ENCODE measurements around the gene PTPRN2. TPM values are rescaled to one million over a fixed set of nuclear protein-coding genes. Genes with fewer than 3 reads are reported as not detected.

The PTPRN2 gene
- total RNA-seq, 2 donors from 2014 or later = 0.72 to 0.79 TPM

DNA sequence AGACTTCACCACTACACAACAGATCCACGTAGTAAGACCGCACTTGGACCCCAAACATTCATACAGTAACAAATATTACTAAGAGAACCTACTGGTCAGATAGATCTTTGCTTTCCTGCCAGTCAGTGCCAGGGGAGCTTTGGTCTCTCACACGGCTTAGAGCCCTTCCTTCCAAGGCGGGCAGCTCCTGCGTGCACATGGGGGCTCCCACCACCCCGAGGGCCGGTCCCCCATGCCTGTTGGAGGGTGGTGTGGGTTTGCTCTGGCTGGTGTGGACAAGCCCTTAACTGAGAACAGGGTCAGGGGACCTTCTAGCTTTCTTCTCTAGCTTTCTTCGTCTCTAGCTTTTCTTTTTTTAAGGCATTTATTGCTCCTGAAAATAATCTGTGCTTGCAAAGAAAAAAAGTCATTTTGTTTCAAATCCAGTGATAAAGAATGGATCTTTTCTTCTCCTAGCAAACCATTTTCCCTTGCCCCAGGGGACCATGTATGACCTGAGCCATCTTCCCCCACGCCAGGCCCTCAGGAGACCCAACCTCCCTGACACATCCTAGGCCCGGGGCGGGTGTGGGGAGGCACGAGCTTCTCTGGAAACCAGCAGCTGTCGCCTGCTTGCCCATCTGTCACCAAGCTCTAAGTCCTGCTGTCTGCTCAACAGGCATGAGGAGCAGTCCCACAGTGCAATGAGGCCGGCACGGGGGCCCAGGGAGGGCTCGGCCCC is 591.1 kb downstream of the PTPRN2 start:
- ATAC-seq (replicated peaks in 1 of 2) = no peak

DNA sequence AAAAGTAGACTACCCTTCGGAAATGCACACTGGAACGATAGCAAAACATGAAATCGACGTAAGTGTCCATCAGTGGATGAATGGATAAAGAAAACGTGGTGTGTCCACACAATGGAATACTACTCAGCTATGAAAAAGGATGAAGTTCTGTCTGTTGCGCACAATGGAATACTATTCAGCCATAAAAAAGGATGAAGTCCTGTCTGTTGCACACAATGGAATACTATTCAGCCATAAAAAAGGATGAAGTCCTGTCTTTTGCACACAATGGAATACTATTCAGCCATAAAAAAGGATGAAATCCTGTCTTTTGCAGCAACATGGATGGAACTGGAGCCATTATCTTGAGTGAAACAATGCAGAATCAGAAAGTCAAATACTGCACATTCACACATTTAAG is 591.8 kb downstream of the PTPRN2 start:
- H3K27ac Mint-ChIP-seq = no peak overlapping the region
- H3K9me3 Mint-ChIP-seq = no peaks in the 10 kb centered on the region
- DNase-seq = no peak
- H3K4me1 Mint-ChIP-seq (ENCODE audit: low read depth) = no peaks in the 10 kb centered on the region
- ATAC-seq (replicated peaks in 1 of 2) = no peak
- no peaks in the 10 kb centered on the region for H3K27me3 Mint-ChIP-seq (ENCODE audit: low read depth)
- H3K36me3 Mint-ChIP-seq (ENCODE audit: insufficient read depth in 2 of 2) = no peaks in the 10 kb centered on the region
- H3K4me3 Mint-ChIP-seq = no peak overlapping the region

More for the DNA sequence above, 591.1 kb downstream of the PTPRN2 start:
- Mint-ChIP-seq H3K27ac (no peak overlapping the region), H3K36me3 (ENCODE audit: insufficient read depth in 2 of 2) (no peaks in the 10 kb centered on the region), H3K27me3 (ENCODE audit: low read depth) (no peaks in the 10 kb centered on the region), H3K9me3 (no peaks in the 10 kb centered on the region), H3K4me3 (no peak overlapping the region), H3K4me1 (ENCODE audit: low read depth) (no peaks in the 10 kb centered on the region)
- no peak for DNase-seq

DNA sequence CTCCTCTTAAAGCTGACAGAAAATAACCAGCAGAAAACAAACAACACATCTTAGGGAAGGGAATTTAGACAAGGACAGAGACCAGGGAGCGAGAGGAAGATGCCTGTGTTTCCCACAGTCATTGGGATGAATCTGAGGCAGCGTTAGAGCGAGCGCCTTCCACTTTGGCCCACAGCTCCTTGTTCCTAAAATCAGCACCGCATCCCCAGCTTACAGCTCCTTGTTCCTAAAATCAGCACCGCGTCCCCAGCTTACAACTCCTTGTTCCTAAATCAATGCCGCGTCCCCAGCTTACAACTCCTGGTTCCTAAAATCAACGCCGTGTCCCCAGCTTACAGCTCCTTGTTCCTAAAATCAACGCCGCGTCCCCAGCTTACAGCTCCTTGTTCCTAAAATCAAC is 593.3 kb downstream of the PTPRN2 start:
- no peaks in the 10 kb centered on the region for H3K4me1 Mint-ChIP-seq (ENCODE audit: low read depth)

DNA sequence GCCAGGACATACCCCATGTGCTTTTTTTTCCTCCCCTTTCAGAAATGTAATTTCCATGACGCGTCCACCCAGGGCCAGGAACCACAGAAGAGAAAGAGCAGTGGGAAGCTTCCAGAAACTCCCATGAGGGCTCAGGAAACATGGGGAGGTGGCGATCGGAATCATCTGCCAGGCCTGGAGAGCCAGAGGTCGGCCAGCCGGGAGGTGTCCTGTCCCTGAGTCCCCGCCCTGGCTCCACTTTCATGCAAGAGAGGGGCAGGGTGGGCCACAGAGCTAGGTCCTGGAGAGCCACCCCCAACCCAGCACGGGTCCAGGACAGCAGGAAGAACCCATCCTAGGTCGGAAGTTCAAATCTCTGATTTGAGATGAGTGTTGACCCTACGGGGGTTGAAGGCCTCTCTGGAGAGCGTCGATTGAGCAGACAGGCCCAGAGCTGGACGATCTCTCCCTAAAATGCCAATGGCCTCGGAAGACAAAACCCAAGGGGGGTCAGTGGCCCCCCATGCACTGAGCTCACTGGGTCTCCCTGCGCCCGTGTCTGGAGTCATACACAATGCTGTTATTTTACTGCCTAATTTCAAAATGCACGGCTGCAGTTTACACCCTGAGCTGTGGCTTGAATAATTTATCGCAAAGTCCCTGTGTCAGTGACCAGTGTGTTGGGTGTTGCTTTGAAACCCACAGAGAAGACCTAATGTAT is 594.1 kb downstream of the PTPRN2 start:
- DNase-seq (no peak), ATAC-seq (replicated peaks in 1 of 2) (no peak)
- Mint-ChIP-seq H3K9me3 (no peaks in the 10 kb centered on the region), H3K4me3 (no peak overlapping the region), H3K27ac (no peak overlapping the region), H3K36me3 (ENCODE audit: insufficient read depth in 2 of 2) (no peaks in the 10 kb centered on the region), H3K4me1 (ENCODE audit: low read depth) (no peaks in the 10 kb centered on the region), H3K27me3 (ENCODE audit: low read depth) (no peaks in the 10 kb centered on the region)

More for the DNA sequence above, 593.3 kb downstream of the PTPRN2 start:
- no peak for DNase-seq
- no peak overlapping the region for H3K4me3 Mint-ChIP-seq
- no peak overlapping the region for H3K27ac Mint-ChIP-seq
- no peak for ATAC-seq (replicated peaks in 1 of 2)
- H3K36me3 Mint-ChIP-seq (ENCODE audit: insufficient read depth in 2 of 2) = no peaks in the 10 kb centered on the region
- H3K9me3 Mint-ChIP-seq = no peaks in the 10 kb centered on the region
- H3K27me3 Mint-ChIP-seq (ENCODE audit: low read depth) = no peaks in the 10 kb centered on the region

DNA sequence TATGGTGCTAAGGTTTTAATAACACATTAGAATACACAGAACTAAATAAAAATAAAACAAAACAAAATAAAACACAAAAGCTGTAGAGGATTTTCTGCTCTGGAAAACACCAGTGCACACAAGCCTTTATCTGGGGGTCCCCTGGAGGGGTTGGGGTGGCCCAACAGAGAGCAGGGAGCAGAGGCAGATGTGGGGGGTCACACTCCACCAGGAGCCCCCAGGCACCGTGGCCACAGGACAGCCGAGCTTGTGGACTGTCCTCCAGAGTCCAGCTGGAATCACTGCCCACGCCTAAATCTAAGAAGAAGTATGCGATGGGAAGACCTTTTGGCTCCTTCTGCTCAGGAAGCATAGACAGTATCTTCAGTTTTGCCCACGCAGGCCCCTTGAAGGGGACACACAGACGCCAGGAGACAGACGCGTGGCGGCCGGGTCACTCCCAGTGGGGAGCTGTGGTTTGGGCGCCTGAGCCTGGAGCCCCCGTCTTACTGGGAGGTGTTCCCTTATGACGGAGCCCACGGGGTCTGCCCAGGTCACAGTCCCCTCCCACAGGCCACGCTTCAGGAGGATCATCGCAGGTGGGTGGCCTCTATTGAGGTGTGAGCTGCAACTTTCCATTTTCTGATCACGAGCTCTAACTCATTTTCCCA is 595.0 kb downstream of the PTPRN2 start:
- Mint-ChIP-seq H3K27me3 (ENCODE audit: low read depth) (no peaks in the 10 kb centered on the region), H3K9me3 (no peaks in the 10 kb centered on the region), H3K4me3 (no peak overlapping the region), H3K4me1 (ENCODE audit: low read depth) (no peaks in the 10 kb centered on the region), H3K27ac (no peak overlapping the region), H3K36me3 (ENCODE audit: insufficient read depth in 2 of 2) (no peaks in the 10 kb centered on the region)
- DNase-seq = no peak
- no peak for ATAC-seq (replicated peaks in 1 of 2)

DNA sequence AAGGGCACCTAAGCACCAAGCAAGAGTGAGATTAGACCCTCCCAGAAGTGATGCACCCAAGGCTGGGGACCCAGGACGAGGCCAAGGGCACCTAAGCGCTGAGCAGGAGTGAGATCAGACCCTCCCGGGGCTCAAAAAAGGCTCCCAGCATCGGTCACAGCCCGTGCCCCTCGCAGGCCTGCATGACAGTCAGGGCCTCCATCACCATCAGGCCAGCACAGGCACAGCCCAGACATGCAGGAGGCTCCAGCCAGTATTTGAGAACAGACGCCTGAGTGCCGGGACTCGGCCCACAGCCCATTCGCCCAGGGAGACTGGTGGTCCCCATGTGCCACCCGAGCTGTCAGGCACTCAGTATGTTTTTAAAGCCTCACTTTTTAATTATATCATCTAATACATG is 595.9 kb downstream of the PTPRN2 start:
- no peaks in the 10 kb centered on the region for H3K4me1 Mint-ChIP-seq (ENCODE audit: low read depth)
- H3K9me3 Mint-ChIP-seq = no peaks in the 10 kb centered on the region
- H3K27me3 Mint-ChIP-seq (ENCODE audit: low read depth) = no peaks in the 10 kb centered on the region
- no peak overlapping the region for H3K4me3 Mint-ChIP-seq
- ATAC-seq (replicated peaks in 1 of 2) (no peak), DNase-seq (no peak)
- H3K27ac Mint-ChIP-seq = no peak overlapping the region
- H3K36me3 Mint-ChIP-seq (ENCODE audit: insufficient read depth in 2 of 2) = no peaks in the 10 kb centered on the region

DNA sequence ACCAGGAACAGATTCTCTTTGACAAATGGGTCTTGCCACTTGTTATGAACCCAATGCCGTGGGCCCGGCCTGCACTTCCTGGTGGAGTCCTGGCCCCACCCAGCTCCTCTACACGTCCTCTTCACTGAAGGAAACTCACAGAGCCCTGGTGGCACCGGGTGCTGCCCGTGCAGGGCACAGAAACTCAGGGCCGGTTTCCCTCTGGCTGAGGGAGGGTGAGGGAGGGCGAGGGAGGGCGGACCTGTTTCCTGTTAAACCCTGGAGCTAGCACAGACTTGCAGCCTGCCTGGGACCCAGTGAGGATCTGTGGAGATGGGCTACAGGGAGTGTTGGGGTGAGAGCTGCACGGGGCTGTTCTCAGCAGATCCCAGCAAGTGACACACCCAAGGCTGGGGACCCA is 596.3 kb downstream of the PTPRN2 start:
- H3K9me3 Mint-ChIP-seq = no peaks in the 10 kb centered on the region
- H3K36me3 Mint-ChIP-seq (ENCODE audit: insufficient read depth in 2 of 2) = no peaks in the 10 kb centered on the region
- no peaks in the 10 kb centered on the region for H3K4me1 Mint-ChIP-seq (ENCODE audit: low read depth)
- ATAC-seq (replicated peaks in 1 of 2) (no peak), DNase-seq (no peak)
- no peaks in the 10 kb centered on the region for H3K27me3 Mint-ChIP-seq (ENCODE audit: low read depth)
- no peak overlapping the region for H3K4me3 Mint-ChIP-seq
- H3K27ac Mint-ChIP-seq = no peak overlapping the region

DNA sequence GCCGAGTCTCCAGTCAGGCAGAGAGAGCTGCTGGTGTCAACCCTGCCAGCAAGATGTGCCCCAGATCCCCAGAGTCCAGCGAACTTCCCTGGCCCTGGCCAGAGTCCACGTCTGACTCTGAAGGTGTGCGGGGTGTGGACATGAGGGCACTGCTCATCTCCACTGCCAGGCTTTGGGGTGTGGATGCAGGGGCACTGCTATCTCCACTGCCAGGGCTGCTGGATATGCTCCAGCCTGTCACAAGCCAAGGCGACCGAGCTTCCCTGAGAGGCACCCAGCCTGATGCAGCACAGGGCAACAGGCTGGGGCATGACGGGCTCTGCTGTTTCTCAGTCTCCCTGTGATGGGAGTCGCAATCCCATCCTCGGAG is 596.8 kb downstream of the PTPRN2 start:
- ATAC-seq (replicated peaks in 1 of 2) (no peak), DNase-seq (no peak)
- H3K27me3 Mint-ChIP-seq (ENCODE audit: low read depth) = no peaks in the 10 kb centered on the region
- no peaks in the 10 kb centered on the region for H3K9me3 Mint-ChIP-seq
- H3K36me3 Mint-ChIP-seq (ENCODE audit: insufficient read depth in 2 of 2) = no peaks in the 10 kb centered on the region
- H3K4me3 Mint-ChIP-seq = no peak overlapping the region
- no peak overlapping the region for H3K27ac Mint-ChIP-seq
- no peaks in the 10 kb centered on the region for H3K4me1 Mint-ChIP-seq (ENCODE audit: low read depth)

DNA sequence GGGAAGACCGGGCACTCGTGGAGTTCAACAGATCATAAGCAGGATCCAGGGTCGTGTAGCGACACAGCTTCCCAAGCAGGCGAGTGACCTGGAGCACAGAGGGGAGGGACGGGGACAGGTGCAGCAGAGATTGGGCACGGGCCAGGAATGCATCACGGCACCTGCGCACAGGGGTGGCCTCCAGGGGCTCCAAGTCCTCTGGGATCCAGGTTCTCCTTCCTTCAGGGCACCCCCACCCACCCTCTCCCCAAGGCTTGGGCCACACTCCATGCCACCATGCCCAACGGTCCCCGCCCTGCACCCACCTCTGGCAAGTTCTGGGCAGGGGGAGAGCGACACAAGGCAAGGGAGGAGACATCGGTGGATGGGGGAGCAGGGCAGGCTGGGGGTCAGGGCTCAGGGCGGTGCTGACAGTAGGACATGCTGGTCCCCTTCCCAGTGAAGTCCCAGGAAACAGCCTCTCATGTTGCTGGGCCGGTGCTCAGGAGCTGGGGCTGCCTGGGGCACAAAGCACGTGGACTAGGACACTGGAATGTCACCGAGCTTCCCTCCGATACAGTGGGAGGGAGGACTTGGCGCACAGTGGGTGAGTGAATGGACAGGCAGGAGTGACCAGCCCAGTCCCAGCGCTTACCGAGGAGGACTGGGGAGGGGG is 597.3 kb downstream of the PTPRN2 start:
- Mint-ChIP-seq H3K9me3 (no peaks in the 10 kb centered on the region), H3K36me3 (ENCODE audit: insufficient read depth in 2 of 2) (no peaks in the 10 kb centered on the region), H3K27me3 (ENCODE audit: low read depth) (no peaks in the 10 kb centered on the region), H3K4me3 (no peak overlapping the region), H3K4me1 (ENCODE audit: low read depth) (no peaks in the 10 kb centered on the region), H3K27ac (no peak overlapping the region)
- DNase-seq (no peak), ATAC-seq (replicated peaks in 1 of 2) (no peak)

DNA sequence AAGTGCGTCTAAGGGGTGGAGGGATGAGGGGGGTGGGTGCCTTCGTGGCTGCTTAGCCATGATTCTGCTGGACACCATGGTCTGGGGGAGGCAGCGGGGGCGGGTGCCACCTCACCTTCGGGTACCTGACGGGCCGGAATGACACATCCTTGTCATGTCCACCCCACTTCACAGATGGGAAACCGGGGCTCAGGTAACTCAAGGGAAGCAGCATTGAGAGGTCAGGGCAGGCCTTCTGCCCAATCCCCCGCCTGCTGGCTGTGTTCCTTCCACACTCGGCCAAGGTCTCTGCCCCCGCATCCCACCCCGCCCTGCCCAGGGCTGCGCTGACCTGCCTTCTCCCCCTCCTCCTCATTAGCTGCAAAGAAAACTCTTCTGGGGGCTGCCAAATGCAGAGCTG is 598.0 kb downstream of the PTPRN2 start:
- no peak for ATAC-seq (replicated peaks in 1 of 2)
- H3K36me3 Mint-ChIP-seq (ENCODE audit: insufficient read depth in 2 of 2) = peaks cover 0 to 2% of the 10 kb centered on the region in 2 donors
- no peak overlapping the region for H3K4me3 Mint-ChIP-seq
- no peak for DNase-seq
- no peaks in the 10 kb centered on the region for H3K4me1 Mint-ChIP-seq (ENCODE audit: low read depth)
- H3K27me3 Mint-ChIP-seq (ENCODE audit: low read depth) = no peaks in the 10 kb centered on the region
- H3K27ac Mint-ChIP-seq = no peak overlapping the region
- peaks cover under 1 to 2% of the 10 kb centered on the region in 2 donors for H3K9me3 Mint-ChIP-seq

DNA sequence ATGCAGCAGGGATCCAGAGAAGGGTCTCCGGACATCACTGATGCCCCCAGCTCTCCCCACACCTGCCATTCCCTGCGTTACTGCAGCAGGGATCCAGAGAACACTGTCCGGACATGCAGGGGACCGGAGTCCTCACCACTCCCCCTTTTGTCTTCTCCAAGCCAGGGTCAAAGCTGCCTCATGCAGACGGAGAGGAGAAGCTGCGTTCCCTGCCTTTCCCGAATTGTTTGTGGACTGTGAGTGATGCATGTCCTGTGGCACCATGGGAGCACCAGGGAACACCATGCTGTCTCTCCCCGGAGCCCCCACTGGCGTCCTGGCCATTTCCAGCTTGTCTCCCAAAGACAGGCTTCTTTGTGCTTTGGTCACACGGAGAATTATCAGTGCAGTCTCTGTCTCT is 599.7 kb downstream of the PTPRN2 start:
- Mint-ChIP-seq H3K27me3 (ENCODE audit: low read depth) (no peaks in the 10 kb centered on the region), H3K27ac (no peak overlapping the region), H3K4me3 (no peak overlapping the region), H3K9me3 (peaks cover 2% of the 10 kb centered on the region in 2 donors), H3K36me3 (ENCODE audit: insufficient read depth in 2 of 2) (peaks cover 0 to 2% of the 10 kb centered on the region in 2 donors), H3K4me1 (ENCODE audit: low read depth) (no peaks in the 10 kb centered on the region)
- no peak for DNase-seq
- ATAC-seq (replicated peaks in 1 of 2) = no peak

DNA sequence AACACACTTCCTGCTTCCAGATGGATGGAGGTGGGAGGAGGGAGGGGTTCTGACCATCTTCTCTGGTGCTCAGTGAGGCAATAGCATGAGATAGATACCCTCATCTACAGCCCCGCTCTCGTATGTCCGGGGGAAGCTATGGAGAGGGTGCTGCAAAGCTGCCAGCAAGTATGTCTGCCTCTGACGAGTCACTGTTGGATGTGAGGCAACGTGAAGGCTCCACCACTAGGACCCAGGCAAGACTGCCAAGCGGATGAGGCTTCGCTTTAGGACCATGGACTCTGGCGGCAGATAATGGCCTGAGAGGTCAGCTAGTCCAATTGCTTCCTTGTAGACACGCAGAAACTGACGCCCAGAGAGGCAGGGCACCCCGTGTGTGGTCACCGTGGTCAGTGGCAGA is 601.6 kb downstream of the PTPRN2 start:
- H3K4me3 Mint-ChIP-seq = no peak overlapping the region
- peaks cover 0 to 2% of the 10 kb centered on the region in 2 donors for H3K36me3 Mint-ChIP-seq (ENCODE audit: insufficient read depth in 2 of 2)
- H3K4me1 Mint-ChIP-seq (ENCODE audit: low read depth) = no peaks in the 10 kb centered on the region
- peaks cover 2% of the 10 kb centered on the region in 2 donors for H3K9me3 Mint-ChIP-seq
- DNase-seq = no peak
- no peak overlapping the region for H3K27ac Mint-ChIP-seq
- no peaks in the 10 kb centered on the region for H3K27me3 Mint-ChIP-seq (ENCODE audit: low read depth)
- ATAC-seq (replicated peaks in 1 of 2) = no peak

DNA sequence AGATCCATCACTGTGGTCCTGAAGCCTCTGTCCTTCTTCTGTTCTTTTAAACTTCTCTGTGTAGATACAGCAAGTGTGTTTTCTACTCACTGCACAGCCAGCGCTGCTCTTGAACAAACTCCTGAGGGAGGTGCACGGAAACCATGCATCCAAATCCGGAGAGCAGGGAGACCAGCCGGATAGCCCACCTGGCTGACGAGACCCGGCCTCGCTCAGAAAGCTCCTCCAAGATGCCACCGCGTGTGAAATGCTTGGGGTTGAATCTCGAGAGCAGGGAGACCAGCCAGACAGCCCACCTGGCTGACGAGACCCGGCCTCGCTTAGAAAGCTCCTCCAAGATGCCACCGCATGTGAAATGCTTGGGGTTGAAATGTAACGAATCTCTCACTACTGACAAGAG is 602.0 kb downstream of the PTPRN2 start:
- Mint-ChIP-seq H3K27ac (no peak overlapping the region), H3K9me3 (peaks cover 2% of the 10 kb centered on the region in 2 donors), H3K27me3 (ENCODE audit: low read depth) (no peaks in the 10 kb centered on the region), H3K4me3 (no peak overlapping the region), H3K4me1 (ENCODE audit: low read depth) (no peaks in the 10 kb centered on the region), H3K36me3 (ENCODE audit: insufficient read depth in 2 of 2) (peaks cover 0 to 2% of the 10 kb centered on the region in 2 donors)
- DNase-seq (no peak), ATAC-seq (replicated peaks in 1 of 2) (no peak)
